Measurements from ENCODE around the gene ANKRD23. TPM values are rescaled to one million over a fixed set of nuclear protein-coding genes. Genes with fewer than 3 reads are reported as not detected.

Gene ANKRD23
- total and polyA plus RNA-seq, 2 of the 13 experiments (the other 11 are each of a cell fraction or from before 2014, with no cell fraction given): 1.5 to 1.6 TPM

GRCh38 chr2:96857667-96858372 is 14.0 kb upstream of the ANKRD23 start, which contains the start of gene ANKRD39 (continued):
- TF ChIP-seq DNMT3B (CRISPR knock-in tag; conservative IDR thresholded peaks at IDR 0.05) (no peak; the same call in 1 of the 2 replicates), AKAP8 (CRISPR knock-in tag; IDR thresholded peaks at IDR 0.05) (peak; percentile 82), ZNF703 (CRISPR knock-in tag; IDR thresholded peaks at IDR 0.05; ENCODE audit: borderline replicate concordance) (peak; percentile 93; the same call in 1 of the 2 replicates), ZSCAN22 (CRISPR knock-in tag; IDR thresholded peaks at IDR 0.05) (no peak), RARG (CRISPR knock-in tag; IDR thresholded peaks at IDR 0.05; ENCODE audit: low read depth) (peak; percentile 85), ZNF614 (CRISPR knock-in tag; IDR thresholded peaks at IDR 0.05; ENCODE audit: borderline replicate concordance) (peak; percentile 13; the same call in 1 of the 2 replicates), ZNF510 (CRISPR knock-in tag; IDR thresholded peaks at IDR 0.05; ENCODE audit: low read depth) (peak; percentile 46; the same call in 1 of the 2 replicates), ZMAT3 (CRISPR knock-in tag; conservative IDR thresholded peaks at IDR 0.05) (peak; percentile 97), STAG1 (CRISPR knock-in tag; IDR thresholded peaks at IDR 0.05) (peak; percentile 94), SUZ12 (IDR thresholded peaks at IDR 0.05; ENCODE audit: low read depth, low read length) (no peak), ZFAT (CRISPR knock-in tag; conservative IDR thresholded peaks at IDR 0.05) (no peak; the same call in 1 of the 2 replicates), PTBP1 (IDR thresholded peaks at IDR 0.05; ENCODE audit: low read depth, low read length, poor library complexity, severe bottlenecking) (no peak), HMGXB4 (CRISPR knock-in tag; IDR thresholded peaks at IDR 0.05; ENCODE audit: borderline replicate concordance in 1 of 2, low read depth in 1 of 2) (peak; percentile 96 to 99), SRSF4 (IDR thresholded peaks at IDR 0.05; ENCODE audit: low read depth, low read length, poor library complexity, severe bottlenecking) (no peak), TCF7 (IDR thresholded peaks at IDR 0.05; ENCODE audit: low read depth) (no peak), MED1 (CRISPR knock-in tag; IDR thresholded peaks at IDR 0.05) (peak; percentile 84), ARID2 (CRISPR knock-in tag; IDR thresholded peaks at IDR 0.05; ENCODE audit: borderline replicate concordance) (0 out of 2 replicates have a peak, but pooled peaks have one; percentile 22), ZNF850 (CRISPR knock-in tag; conservative IDR thresholded peaks at IDR 0.05) (no peak; the same call in 1 of the 2 replicates), FOXM1 (CRISPR knock-in tag; IDR thresholded peaks at IDR 0.05) (no peak), BCL6 (CRISPR knock-in tag; IDR thresholded peaks at IDR 0.05) (peak; percentile 58), ZNF234 (CRISPR knock-in tag; conservative IDR thresholded peaks at IDR 0.05) (no peak), ZZZ3 (CRISPR knock-in tag; IDR thresholded peaks at IDR 0.05; ENCODE audit: borderline replicate concordance) (0 out of 2 replicates have a peak, but pooled peaks have one; percentile 54), DRAP1 (CRISPR knock-in tag; IDR thresholded peaks at IDR 0.05) (peak; percentile 82), ZNF788 (CRISPR knock-in tag; IDR thresholded peaks at IDR 0.05; ENCODE audit: borderline replicate concordance) (peak; percentile 86), ZNF501 (CRISPR knock-in tag; IDR thresholded peaks at IDR 0.05) (peak; percentile 98), ZNF652 (CRISPR knock-in tag; IDR thresholded peaks at IDR 0.05; ENCODE audit: borderline replicate concordance, low read depth) (no peak), E2F5 (CRISPR knock-in tag; conservative IDR thresholded peaks at IDR 0.05) (peak; percentile 76)
- TF ChIP-seq, protein P1, sequence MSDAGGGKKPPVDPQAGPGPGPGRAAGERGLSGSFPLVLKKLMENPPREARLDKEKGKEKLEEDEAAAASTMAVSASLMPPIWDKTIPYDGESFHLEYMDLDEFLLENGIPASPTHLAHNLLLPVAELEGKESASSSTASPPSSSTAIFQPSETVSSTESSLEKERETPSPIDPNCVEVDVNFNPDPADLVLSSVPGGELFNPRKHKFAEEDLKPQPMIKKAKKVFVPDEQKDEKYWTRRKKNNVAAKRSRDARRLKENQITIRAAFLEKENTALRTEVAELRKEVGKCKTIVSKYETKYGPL (CRISPR knock-in tag; IDR thresholded peaks at IDR 0.05): no peak; the same call in 1 of the 2 replicates

Data from HepG2 (cell line).